ENCODE results near the gene C3orf49. TPM values are rescaled to one million over a fixed set of nuclear protein-coding genes. Genes with fewer than 3 reads are reported as not detected.

C3orf49 gene
- total RNA-seq, 4 donors from 2014 or later: not detected

- TF ChIP-seq POLR2A (IDR thresholded peaks at IDR 0.05) (no peak), CTCF (IDR thresholded peaks at IDR 0.05) (no peak)
- H3K27ac ChIP-seq: no peak overlapping the region
- DNase-seq: no peak
These were observed 59.4 kb downstream of the C3orf49 start for GRCh38 chr3:63878394-63879060.

GRCh38 chr3:63880653-63881052 is 61.6 kb downstream of the C3orf49 start:
- Histone ChIP-seq H3K27ac (no peak overlapping the region), H3K4me3 (no peak overlapping the region), H3K27me3 (no peaks in the 10 kb centered on the region), H3K4me1 (peaks cover 0 to 13% (median 4%) of the 10 kb centered on the region in 3 donors), H3K36me3 (no peaks in the 10 kb centered on the region), H3K9me3 (no peaks in the 10 kb centered on the region)
- intact Hi-C loops (cut with DNase I): no loop called here
- WGBS, 2 donors: 92% methylated on average over 5 of the region's 5 CpGs
- TF ChIP-seq POLR2A (IDR thresholded peaks at IDR 0.05): no peak
- no peak for TF ChIP-seq CTCF (IDR thresholded peaks at IDR 0.05)
- no peak for DNase-seq

More at GRCh38 chr3:63878394-63879060, 59.4 kb downstream of the C3orf49 start:
- 78 to 96% methylated on average over 2 of the region's 2 CpGs for WGBS, 2 donors
- H3K36me3 ChIP-seq: no peaks in the 10 kb centered on the region
- intact Hi-C loops (cut with DNase I): no loop called here
- H3K27me3 ChIP-seq: no peaks in the 10 kb centered on the region
- H3K4me1 ChIP-seq: peaks cover 0 to 17% (median 4%) of the 10 kb centered on the region in 3 donors
- no peak overlapping the region for H3K4me3 ChIP-seq
- no peaks in the 10 kb centered on the region for H3K9me3 ChIP-seq

- no peak overlapping the region for H3K4me3 ChIP-seq
- WGBS, 2 donors: 39 to 65% methylated on average over 3 of the region's 3 CpGs
- peaks cover 0 to 12% (median 6%) of the 10 kb centered on the region in 3 donors for H3K4me1 ChIP-seq
- H3K36me3 ChIP-seq: peaks cover 0 to 12% (median 0%) of the 10 kb centered on the region in 3 donors
- TF ChIP-seq POLR2A (IDR thresholded peaks at IDR 0.05): no peak
- TF ChIP-seq CTCF (IDR thresholded peaks at IDR 0.05): no peak
- H3K9me3 ChIP-seq: no peaks in the 10 kb centered on the region
- intact Hi-C loops (cut with DNase I): no loop called here
- no peak for DNase-seq
- H3K27me3 ChIP-seq: no peaks in the 10 kb centered on the region
- H3K27ac ChIP-seq: no peak overlapping the region
These were observed 67.8 kb downstream of the C3orf49 start for GRCh38 chr3:63886858-63887257.

GRCh38 chr3:63891518-63891917 is 72.4 kb downstream of the C3orf49 start:
- peaks cover 0 to 14% (median 0%) of the 10 kb centered on the region in 3 donors for H3K36me3 ChIP-seq
- WGBS, 2 donors: 91 to 97% methylated on average over 5 of the region's 5 CpGs
- H3K9me3 ChIP-seq: no peaks in the 10 kb centered on the region
- H3K27me3 ChIP-seq: no peaks in the 10 kb centered on the region
- no peak for DNase-seq
- H3K4me1 ChIP-seq: peaks cover 5 to 25% (median 6%) of the 10 kb centered on the region in 3 donors
- no peak for TF ChIP-seq CTCF (IDR thresholded peaks at IDR 0.05)
- TF ChIP-seq POLR2A (IDR thresholded peaks at IDR 0.05): no peak
- no peak overlapping the region for H3K4me3 ChIP-seq
- intact Hi-C loops (cut with DNase I): no loop called here
- no peak overlapping the region for H3K27ac ChIP-seq

- TF ChIP-seq CTCF (IDR thresholded peaks at IDR 0.05) (no peak), POLR2A (IDR thresholded peaks at IDR 0.05) (no peak)
- Histone ChIP-seq H3K4me3 (no peak overlapping the region), H3K4me1 (peaks cover 0 to 17% (median 5%) of the 10 kb centered on the region in 3 donors), H3K27me3 (no peaks in the 10 kb centered on the region), H3K27ac (no peak overlapping the region), H3K36me3 (peaks cover 0 to 14% (median 0%) of the 10 kb centered on the region in 3 donors), H3K9me3 (no peaks in the 10 kb centered on the region)
- WGBS, 2 donors: 81 to 100% methylated on average over 1 of the region's 1 CpG
- no peak for DNase-seq
- intact Hi-C loops (cut with DNase I): no loop called here
These were observed 73.8 kb downstream of the C3orf49 start for GRCh38 chr3:63892773-63893352.

Data from esophagus squamous epithelium (tissue), 5 donors.